Spleen (tissue), 7 donors: ENCODE results near the gene AHRR.
"Not testable (repeated sequence)": the region's sequence is repeated elsewhere in the genome, so short reads cannot be mapped to it uniquely, and the experiment has no call there.

Experiments used
- CTCF ChIP-seq, 11 experiments: fragments of 200-600 bp in 7 of 11; fragments of 450-650 bp in 4 of 11; sonication (generic) in 4 of 11; IDR thresholded peaks in 8 of 11; conservative IDR thresholded peaks in 3 of 11; 1 replicate in 7 of 11; 2 replicates in 4 of 11; pipeline versions ENCODE4 v1.4.0 to v1.8.0; 2016 to 2021; ENCODE audit warnings: antibody characterized with exemption in 11 of 11, inconsistent platforms in 4 of 11, mild to moderate bottlenecking in 1 of 11
- POLR2A ChIP-seq, 3 donors: fragments of 450-650 bp; IDR thresholded peaks; one replicate each; pipeline ENCODE4 v1.5.1; 2017; ENCODE audit warnings: antibody characterized with exemption in 3 of 3, mild to moderate bottlenecking in 1 of 3
- donor health status: DM: no; HTN: no; CAD: no; lungs with moderate emphysema.
- donor health status: DM: no; HTN: no; CAD: no.
- donor health status: DM: no; HTN: no; CAD: no.

- TF ChIP-seq CTCF (IDR thresholded peaks at IDR 0.05 in 8 of 11, conservative IDR thresholded peaks at IDR 0.05 in 3 of 11); POLR2A (IDR thresholded peaks at IDR 0.05): not testable (repeated sequence)
Observed at GRCh38 chr5:300691-301435, 20.7 kb upstream of the AHRR start.
